ENCODE results near the gene CCNE1. TPM values are rescaled to one million over a fixed set of nuclear protein-coding genes. Genes with fewer than 3 reads are reported as not detected.

CCNE1 gene
- 17.6 and 19.9 TPM in 2 replicates for total RNA-seq
- 24.6 and 25.1 TPM in 2 replicates for polyA plus RNA-seq

DNA sequence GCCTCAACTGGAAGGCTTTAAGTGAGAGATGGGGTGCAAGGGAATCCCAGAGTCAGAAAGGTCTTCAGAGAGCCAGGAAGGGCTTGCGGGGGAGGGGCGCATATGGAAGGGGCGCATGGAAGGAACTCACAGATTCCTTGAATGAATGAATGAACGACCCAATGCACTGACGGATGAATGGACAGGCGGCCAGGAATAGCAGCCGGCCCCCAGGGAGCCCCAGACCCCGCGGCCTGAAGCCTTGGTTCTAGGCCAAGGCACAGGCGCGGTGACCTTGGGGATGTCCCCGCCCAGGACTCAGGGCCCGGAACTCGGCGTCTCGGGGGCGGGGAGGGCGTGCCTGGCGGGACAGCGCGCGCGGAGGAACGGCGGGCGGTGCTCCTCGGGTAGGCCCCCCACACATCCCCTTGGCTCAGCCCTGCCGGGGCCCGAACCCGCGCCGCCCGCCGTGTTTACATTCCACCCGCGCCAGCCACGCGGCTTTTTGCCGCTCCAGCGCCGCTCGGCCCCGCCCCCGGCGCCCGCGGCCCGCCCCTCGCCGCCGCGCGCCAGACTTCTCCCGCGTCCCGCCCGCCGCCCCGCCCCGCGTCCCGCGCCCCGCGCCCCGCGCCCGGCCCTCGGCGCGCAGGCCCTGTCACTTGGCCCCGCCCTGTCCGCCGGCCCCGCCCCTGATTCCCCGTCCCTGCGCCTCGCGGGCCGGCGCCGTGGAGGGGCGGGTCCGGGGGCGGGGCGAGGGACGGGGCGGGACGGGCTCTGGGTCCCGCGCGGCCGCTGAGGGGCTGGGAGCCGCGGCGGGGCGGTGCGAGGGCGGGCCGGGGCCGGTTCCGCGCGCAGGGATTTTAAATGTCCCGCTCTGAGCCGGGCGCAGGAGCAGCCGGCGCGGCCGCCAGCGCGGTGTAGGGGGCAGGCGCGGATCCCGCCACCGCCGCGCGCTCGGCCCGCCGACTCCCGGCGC is at the start of gene CCNE1:
Gene CCNE1 (plus strand): TSS at position 867 of the 955 bp plus-strand sequence. CDS start 565 bp downstream, outside the sequence.
- H2AFZ ChIP-seq = peak within 1 kb of the TSS; percentile 78
- WGBS (ENCODE audit: low lambda C conversion rate, missing lambda C conversion rate) = 11% methylated on average over 27 of the region's 125 CpGs
- H3K79me2 ChIP-seq = no peaks in the 10 kb centered on the region
- H4K20me1 ChIP-seq (ENCODE audit: insufficient read depth, poor library complexity, severe bottlenecking) = no peaks in the 10 kb centered on the region
- H3K4me3 ChIP-seq = peak within 1 kb of the TSS; percentile 55
- peak; percentile 95 for DNase-seq (ENCODE audit: low spot score)
- H3K4me1 ChIP-seq (ENCODE audit: insufficient read depth) = peaks cover 4% of the 10 kb centered on the region
- H3K27ac ChIP-seq = peak within 1 kb of the TSS; percentile 58
- H3K9me3 ChIP-seq (ENCODE audit: low read depth) = no peaks in the 10 kb centered on the region
- H3K4me2 ChIP-seq = peak within 1 kb of the TSS; percentile 91
- TF ChIP-seq EZH2phosphoT487 (IDR thresholded peaks at IDR 0.05; ENCODE audit: low read depth, severe bottlenecking, unreplicated experiment) (no peak), CTCF (IDR thresholded peaks at IDR 0.05; ENCODE audit: poor library complexity) (no peak), EZH2 (IDR thresholded peaks at IDR 0.05; ENCODE audit: borderline replicate concordance) (no peak)
- H3K9me2 ChIP-seq (replicated peaks; ENCODE audit: insufficient read depth) = no peaks in the 10 kb centered on the region
- no peaks in the 10 kb centered on the region for H3K27me3 ChIP-seq
- no peaks in the 10 kb centered on the region for H3K36me3 ChIP-seq (replicated peaks; ENCODE audit: insufficient read depth, low read depth)

DNA sequence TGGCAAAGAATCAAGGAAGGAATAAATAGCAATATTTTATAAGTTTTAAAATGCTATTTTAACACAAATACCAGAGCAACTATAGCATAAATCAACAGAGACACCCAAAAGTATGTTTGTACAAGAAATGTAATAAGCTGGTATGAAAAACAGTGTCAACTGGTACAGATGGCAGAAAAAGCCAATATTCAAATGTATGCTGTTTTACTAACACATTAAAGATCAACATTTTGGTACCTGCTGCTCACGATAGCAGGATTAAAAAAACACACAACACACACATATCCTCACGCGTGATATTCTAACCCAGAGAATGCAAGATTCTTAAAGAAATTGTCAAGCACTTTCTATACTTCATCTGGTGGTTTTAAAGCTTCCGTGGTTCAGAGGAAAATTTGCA is 48.6 kb upstream of the CCNE1 start:
- H2AFZ ChIP-seq = no peak overlapping the region
- TF ChIP-seq EZH2 (IDR thresholded peaks at IDR 0.05; ENCODE audit: borderline replicate concordance) = no peak
- no peaks in the 10 kb centered on the region for H3K4me1 ChIP-seq (ENCODE audit: insufficient read depth)

DNA sequence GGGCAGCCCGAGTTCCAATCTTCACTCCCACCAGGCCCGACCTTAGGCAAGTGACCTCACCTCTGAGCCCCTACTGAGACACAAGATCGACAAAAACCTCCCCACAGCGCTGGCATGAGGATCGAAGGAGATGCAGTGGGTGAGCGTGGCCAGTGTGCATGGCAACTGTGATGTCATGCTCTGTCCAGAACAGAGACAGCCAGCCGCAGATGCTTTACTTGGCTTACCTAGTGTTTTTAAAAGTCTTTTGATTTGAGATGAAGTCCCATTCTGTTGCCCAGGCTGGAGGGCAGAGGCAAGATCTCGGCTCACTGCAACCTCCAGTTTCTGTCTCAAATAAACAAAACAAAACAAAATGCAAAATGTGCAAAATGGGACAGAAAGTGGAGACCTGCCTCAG is 47.4 kb upstream of the CCNE1 start:
- Histone ChIP-seq H3K9me3 (ENCODE audit: low read depth) (no peaks in the 10 kb centered on the region), H3K4me1 (ENCODE audit: insufficient read depth) (no peaks in the 10 kb centered on the region), H2AFZ (no peak overlapping the region), H3K27me3 (no peaks in the 10 kb centered on the region), H3K79me2 (no peaks in the 10 kb centered on the region), H3K9me2 (replicated peaks; ENCODE audit: insufficient read depth) (no peaks in the 10 kb centered on the region), H3K4me2 (no peak overlapping the region), H3K36me3 (replicated peaks; ENCODE audit: insufficient read depth, low read depth) (no peaks in the 10 kb centered on the region), H4K20me1 (ENCODE audit: insufficient read depth, poor library complexity, severe bottlenecking) (no peaks in the 10 kb centered on the region), H3K4me3 (no peak overlapping the region), H3K27ac (no peak overlapping the region)
- TF ChIP-seq EZH2 (IDR thresholded peaks at IDR 0.05; ENCODE audit: borderline replicate concordance) (no peak), CTCF (IDR thresholded peaks at IDR 0.05; ENCODE audit: poor library complexity) (no peak), EZH2phosphoT487 (IDR thresholded peaks at IDR 0.05; ENCODE audit: low read depth, severe bottlenecking, unreplicated experiment) (no peak)
- WGBS (ENCODE audit: low lambda C conversion rate, missing lambda C conversion rate) = 95% methylated on average over 8 of the region's 8 CpGs
- DNase-seq (ENCODE audit: low spot score) = no peak

More for the DNA sequence above, 48.6 kb upstream of the CCNE1 start:
- H3K27me3 ChIP-seq = no peaks in the 10 kb centered on the region
- H3K36me3 ChIP-seq (replicated peaks; ENCODE audit: insufficient read depth, low read depth) = no peaks in the 10 kb centered on the region
- WGBS (ENCODE audit: low lambda C conversion rate, missing lambda C conversion rate) = 89% methylated on average over 4 of the region's 4 CpGs
- no peak overlapping the region for H3K4me3 ChIP-seq
- H3K79me2 ChIP-seq = no peaks in the 10 kb centered on the region
- no peaks in the 10 kb centered on the region for H3K9me2 ChIP-seq (replicated peaks; ENCODE audit: insufficient read depth)
- DNase-seq (ENCODE audit: low spot score) = no peak
- no peak overlapping the region for H3K4me2 ChIP-seq
- H3K27ac ChIP-seq = no peak overlapping the region
- H4K20me1 ChIP-seq (ENCODE audit: insufficient read depth, poor library complexity, severe bottlenecking) = no peaks in the 10 kb centered on the region
- no peaks in the 10 kb centered on the region for H3K9me3 ChIP-seq (ENCODE audit: low read depth)

GRCh38 chr19:29766100-29766499 is 45.7 kb upstream of the CCNE1 start:
- Histone ChIP-seq H3K9me2 (replicated peaks; ENCODE audit: insufficient read depth) (no peaks in the 10 kb centered on the region), H3K79me2 (no peaks in the 10 kb centered on the region), H3K27me3 (no peaks in the 10 kb centered on the region), H2AFZ (no peak overlapping the region), H3K9me3 (ENCODE audit: low read depth) (no peaks in the 10 kb centered on the region), H3K27ac (no peak overlapping the region), H3K4me1 (ENCODE audit: insufficient read depth) (no peaks in the 10 kb centered on the region), H4K20me1 (ENCODE audit: insufficient read depth, poor library complexity, severe bottlenecking) (no peaks in the 10 kb centered on the region), H3K4me3 (no peak overlapping the region), H3K36me3 (replicated peaks; ENCODE audit: insufficient read depth, low read depth) (no peaks in the 10 kb centered on the region), H3K4me2 (no peak overlapping the region)
- 60% methylated on average over 3 of the region's 3 CpGs for WGBS (ENCODE audit: low lambda C conversion rate, missing lambda C conversion rate)
- no peak for TF ChIP-seq EZH2 (IDR thresholded peaks at IDR 0.05; ENCODE audit: borderline replicate concordance)
- no peak for TF ChIP-seq EZH2phosphoT487 (IDR thresholded peaks at IDR 0.05; ENCODE audit: low read depth, severe bottlenecking, unreplicated experiment)
- no peak for TF ChIP-seq CTCF (IDR thresholded peaks at IDR 0.05; ENCODE audit: poor library complexity)
- no peak for DNase-seq (ENCODE audit: low spot score)
